ENCODE results near the gene GARNL3.

- TF ChIP-seq EZH2 (IDR thresholded peaks at IDR 0.05; ENCODE audit: borderline replicate concordance, insufficient read depth, low read length, poor library complexity, severe bottlenecking), result no peak
- peak; percentile 18 for TF ChIP-seq CTCF (IDR thresholded peaks at IDR 0.05; ENCODE audit: poor library complexity, severe bottlenecking)
- TF ChIP-seq, protein P1, sequence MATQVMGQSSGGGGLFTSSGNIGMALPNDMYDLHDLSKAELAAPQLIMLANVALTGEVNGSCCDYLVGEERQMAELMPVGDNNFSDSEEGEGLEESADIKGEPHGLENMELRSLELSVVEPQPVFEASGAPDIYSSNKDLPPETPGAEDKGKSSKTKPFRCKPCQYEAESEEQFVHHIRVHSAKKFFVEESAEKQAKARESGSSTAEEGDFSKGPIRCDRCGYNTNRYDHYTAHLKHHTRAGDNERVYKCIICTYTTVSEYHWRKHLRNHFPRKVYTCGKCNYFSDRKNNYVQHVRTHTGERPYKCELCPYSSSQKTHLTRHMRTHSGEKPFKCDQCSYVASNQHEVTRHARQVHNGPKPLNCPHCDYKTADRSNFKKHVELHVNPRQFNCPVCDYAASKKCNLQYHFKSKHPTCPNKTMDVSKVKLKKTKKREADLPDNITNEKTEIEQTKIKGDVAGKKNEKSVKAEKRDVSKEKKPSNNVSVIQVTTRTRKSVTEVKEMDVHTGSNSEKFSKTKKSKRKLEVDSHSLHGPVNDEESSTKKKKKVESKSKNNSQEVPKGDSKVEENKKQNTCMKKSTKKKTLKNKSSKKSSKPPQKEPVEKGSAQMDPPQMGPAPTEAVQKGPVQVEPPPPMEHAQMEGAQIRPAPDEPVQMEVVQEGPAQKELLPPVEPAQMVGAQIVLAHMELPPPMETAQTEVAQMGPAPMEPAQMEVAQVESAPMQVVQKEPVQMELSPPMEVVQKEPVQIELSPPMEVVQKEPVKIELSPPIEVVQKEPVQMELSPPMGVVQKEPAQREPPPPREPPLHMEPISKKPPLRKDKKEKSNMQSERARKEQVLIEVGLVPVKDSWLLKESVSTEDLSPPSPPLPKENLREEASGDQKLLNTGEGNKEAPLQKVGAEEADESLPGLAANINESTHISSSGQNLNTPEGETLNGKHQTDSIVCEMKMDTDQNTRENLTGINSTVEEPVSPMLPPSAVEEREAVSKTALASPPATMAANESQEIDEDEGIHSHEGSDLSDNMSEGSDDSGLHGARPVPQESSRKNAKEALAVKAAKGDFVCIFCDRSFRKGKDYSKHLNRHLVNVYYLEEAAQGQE (IDR thresholded peaks at IDR 0.05; ENCODE audit: borderline replicate concordance), result no peak
- TF ChIP-seq TAF1 (IDR thresholded peaks at IDR 0.05; ENCODE audit: low read depth), result no peak
- TF ChIP-seq EP300 (conservative IDR thresholded peaks at IDR 0.05; ENCODE audit: poor library complexity, severe bottlenecking), result no peak
- no peak for TF ChIP-seq RAD21 (conservative IDR thresholded peaks at IDR 0.05)
- no peak for TF ChIP-seq POLR2AphosphoS5 (IDR thresholded peaks at IDR 0.05)
- no peak for TF ChIP-seq MXI1 (conservative IDR thresholded peaks at IDR 0.05; ENCODE audit: poor library complexity, severe bottlenecking)
- no peak for TF ChIP-seq SMC3 (conservative IDR thresholded peaks at IDR 0.05; ENCODE audit: poor library complexity)
Measured at GRCh38 chr9:127418037-127418471, 153.5 kb downstream of the GARNL3 start.

All from neural cell (in vitro differentiated cells).